Right cardiac atrium (tissue), 5 donors: Measurements from ENCODE around the gene TMEM11. TPM values are rescaled to one million over a fixed set of nuclear protein-coding genes. Genes with fewer than 3 reads are reported as not detected.

Experiments
- ATAC-seq, 2 donors: fragments of 200-7000 bp; cut with Tn5 transposase; one replicate each; pipeline versions ENCODE4 v1.8.0 to v1.9.1; 2020; ENCODE audit warnings: moderate library complexity in 2 of 2, mild to moderate bottlenecking in 1 of 2
- DNase-seq, 3 donors: peaks; one replicate each; pipeline ENCODE4 v3.0.0-alpha.2; 2020
- H3K27ac ChIP-seq: one replicate; pipeline ENCODE4 v1.5.1; 2013; ENCODE audit warnings: mild to moderate bottlenecking, low read length, control low read depth, moderate library complexity
- H3K27me3 ChIP-seq: one replicate; pipeline ENCODE4 v1.6.1; 2013; ENCODE audit not compliant: control insufficient read depth, insufficient read depth
- H3K4me1 ChIP-seq: one replicate; pipeline ENCODE4 v1.6.1; 2013; ENCODE audit warnings: low read length; ENCODE audit not compliant: control insufficient read depth, insufficient read depth
- H3K4me3 ChIP-seq: one replicate; pipeline ENCODE4 v1.5.1; 2013; ENCODE audit warnings: low read length, control low read depth
- H3K9me3 ChIP-seq: one replicate; pipeline ENCODE4 v1.6.1; 2013; ENCODE audit warnings: low read length; ENCODE audit not compliant: control insufficient read depth
- WGBS: extraction: QIAGEN DNeasy Blood & Tissue Kit; methylation state at CpG from one replicate; pipeline ENCODE4 v1.1.7; 2013; 5-methylcytosine and 5-hydroxymethylcytosine counted together
- intact Hi-C, 4 donors: fragments of 100-400 bp; cut with DNase I; formaldehyde crosslinking; loops; one replicate each; pipeline versions ENCODE4 v1.11.0 to v1.14.0; 2022 to 2023
- polyA plus RNA-seq: library from polyadenylated mRNA; stranded (reverse); fragments of 200-250 nt; gene quantifications from one replicate; pipeline ENCODE4 v1.2.3, GENCODE V29; 2013
- total RNA-seq, 4 donors: library from RNA; stranded (reverse); fragmentation: NEBNext Ultra II Directional; extraction: Animal tissue kit (Norgen Biotek cat#: 25700); gene quantifications; one replicate each; pipeline ENCODE4 v1.2.1, GENCODE V29; 2021
- donor health status: healthy with polysubstance abuse.
- donor health status: DM: no; HTN: yes; CAD: no.
- donor health status: DM: no; HTN: no; CAD: no.
- donor health status: DM: no; HTN: yes; CAD: no; lungs with severe emphysema.
- donor health status: DM: yes; HTN: yes; CAD: no.

TMEM11 gene
- total and polyA plus RNA-seq, 5 donors, result 26.2 to 46.2 (median 28.1) TPM

- no peak overlapping the region for H3K27ac ChIP-seq
- intact Hi-C loops, result no loop called here
Measured at GRCh38 chr17:21183468-21183867, 30.5 kb downstream of the TMEM11 start.

GRCh38 chr17:21177854-21178600 lies 35.9 kb downstream of the TMEM11 start:
- Histone ChIP-seq H3K27ac (no peak overlapping the region), H3K27me3 (no peaks in the 10 kb centered on the region), H3K4me3 (no peak overlapping the region), H3K9me3 (no peaks in the 10 kb centered on the region), H3K4me1 (peaks cover 4% of the 10 kb centered on the region)
- DNase-seq (no peak), ATAC-seq (no peak)
- intact Hi-C loops, result no loop called here
- 91% methylated on average over 13 of the region's 13 CpGs for WGBS

More at GRCh38 chr17:21183468-21183867, 30.5 kb downstream of the TMEM11 start:
- no peaks in the 10 kb centered on the region for H3K27me3 ChIP-seq
- peaks cover 6% of the 10 kb centered on the region for H3K4me1 ChIP-seq
- no peaks in the 10 kb centered on the region for H3K9me3 ChIP-seq
- WGBS, result 68% methylated on average over 5 of the region's 5 CpGs
- H3K4me3 ChIP-seq, result no peak overlapping the region
- no peak for ATAC-seq
- no peak for DNase-seq

- no peak for DNase-seq
- no peak for ATAC-seq
- no peak overlapping the region for H3K27ac ChIP-seq
- H3K9me3 ChIP-seq, result no peaks in the 10 kb centered on the region
- intact Hi-C loops, result no loop called here
- H3K4me3 ChIP-seq, result no peak overlapping the region
- H3K27me3 ChIP-seq, result no peaks in the 10 kb centered on the region
- peaks cover 4% of the 10 kb centered on the region for H3K4me1 ChIP-seq
- 91% methylated on average over 8 of the region's 8 CpGs for WGBS
Measured at GRCh38 chr17:21177401-21177800, 36.6 kb downstream of the TMEM11 start.

GRCh38 chr17:21176773-21177395 lies 37.1 kb downstream of the TMEM11 start:
- no peak for DNase-seq
- Histone ChIP-seq H3K9me3 (no peaks in the 10 kb centered on the region), H3K27me3 (no peaks in the 10 kb centered on the region), H3K27ac (no peak overlapping the region), H3K4me3 (no peak overlapping the region), H3K4me1 (peaks cover 4% of the 10 kb centered on the region)
- intact Hi-C loops, result no loop called here
- ATAC-seq, result no peak
- WGBS, result 81% methylated on average over 12 of the region's 12 CpGs

GRCh38 chr17:21174713-21175112 lies 39.2 kb downstream of the TMEM11 start:
- Histone ChIP-seq H3K9me3 (no peaks in the 10 kb centered on the region), H3K27ac (no peak overlapping the region), H3K4me1 (peaks cover 8% of the 10 kb centered on the region), H3K27me3 (no peaks in the 10 kb centered on the region), H3K4me3 (no peak overlapping the region)
- WGBS, result 70% methylated on average over 7 of the region's 7 CpGs
- DNase-seq, result peak in 1 of 3 donors; percentile 70
- intact Hi-C loops, result no loop called here
- peak; percentile 19 to 52 for ATAC-seq

GRCh38 chr17:21174186-21174585 lies 39.8 kb downstream of the TMEM11 start:
- 57% methylated on average over 8 of the region's 8 CpGs for WGBS
- intact Hi-C loops, result no loop called here
- H3K4me3 ChIP-seq, result no peak overlapping the region
- H3K27me3 ChIP-seq, result no peaks in the 10 kb centered on the region
- ATAC-seq (peak; percentile 70 to 71), DNase-seq (peak in 1 of 3 donors; percentile 80)
- no peaks in the 10 kb centered on the region for H3K9me3 ChIP-seq
- H3K4me1 ChIP-seq, result peaks cover 12% of the 10 kb centered on the region
- H3K27ac ChIP-seq, result peak overlapping the region; percentile 75

GRCh38 chr17:21173543-21173942 lies 40.4 kb downstream of the TMEM11 start:
- peak overlapping the region; percentile 75 for H3K27ac ChIP-seq
- ATAC-seq, result no peak
- no peaks in the 10 kb centered on the region for H3K27me3 ChIP-seq
- H3K9me3 ChIP-seq, result no peaks in the 10 kb centered on the region
- no peak for DNase-seq
- intact Hi-C loops, result no loop called here
- H3K4me3 ChIP-seq, result no peak overlapping the region
- H3K4me1 ChIP-seq, result peaks cover 13% of the 10 kb centered on the region
- 71% methylated on average over 2 of the region's 2 CpGs for WGBS

GRCh38 chr17:21172846-21173245 lies 41.1 kb downstream of the TMEM11 start:
- no peak for DNase-seq
- WGBS, result 95% methylated on average over 6 of the region's 6 CpGs
- H3K27ac ChIP-seq, result no peak overlapping the region
- H3K9me3 ChIP-seq, result no peaks in the 10 kb centered on the region
- H3K27me3 ChIP-seq, result no peaks in the 10 kb centered on the region
- ATAC-seq, result no peak
- intact Hi-C loops, result no loop called here
- H3K4me1 ChIP-seq, result peaks cover 13% of the 10 kb centered on the region
- H3K4me3 ChIP-seq, result no peak overlapping the region

GRCh38 chr17:21171970-21172510 lies 41.9 kb downstream of the TMEM11 start:
- intact Hi-C loops, result no loop called here
- 93% methylated on average over 17 of the region's 17 CpGs for WGBS
- no peaks in the 10 kb centered on the region for H3K9me3 ChIP-seq
- no peak for DNase-seq
- ATAC-seq, result no peak
- no peak overlapping the region for H3K27ac ChIP-seq
- H3K4me3 ChIP-seq, result no peak overlapping the region
- H3K4me1 ChIP-seq, result peaks cover 16% of the 10 kb centered on the region
- no peaks in the 10 kb centered on the region for H3K27me3 ChIP-seq

GRCh38 chr17:21171309-21171922 lies 42.5 kb downstream of the TMEM11 start:
- no peak overlapping the region for H3K4me3 ChIP-seq
- DNase-seq, result no peak
- H3K27ac ChIP-seq, result no peak overlapping the region
- no peaks in the 10 kb centered on the region for H3K9me3 ChIP-seq
- H3K27me3 ChIP-seq, result no peaks in the 10 kb centered on the region
- intact Hi-C loops, result no loop called here
- peaks cover 17% of the 10 kb centered on the region for H3K4me1 ChIP-seq
- 83% methylated on average over 12 of the region's 12 CpGs for WGBS
- ATAC-seq, result no peak

GRCh38 chr17:21170809-21171208 lies 43.2 kb downstream of the TMEM11 start:
- DNase-seq (no peak), ATAC-seq (no peak)
- intact Hi-C loops, result no loop called here
- peaks cover 17% of the 10 kb centered on the region for H3K4me1 ChIP-seq
- H3K27me3 ChIP-seq, result no peaks in the 10 kb centered on the region
- H3K9me3 ChIP-seq, result no peaks in the 10 kb centered on the region
- H3K4me3 ChIP-seq, result no peak overlapping the region
- H3K27ac ChIP-seq, result no peak overlapping the region
- WGBS, result 54% methylated on average over 7 of the region's 7 CpGs
